K562 (cell line): ENCODE measurements around the gene RTP3. TPM values are rescaled to one million over a fixed set of nuclear protein-coding genes. Genes with fewer than 3 reads are reported as not detected.

Experiments used
- polyA plus RNA-seq, 8 experiments: library from polyadenylated mRNA; depleted of rRNA in 4 of 8; stranded (reverse) in 5 of 8; unstranded in 3 of 8; fragments of >200 nt; fragmentation: Nextera tagmentation in 2 of 8; fragmentation: Illumina TruSeq in 1 of 8; extraction: Ambion mirVana in 2 of 8; extraction: Trizol in 1 of 8; gene quantifications; 2 replicates each; pipeline versions ENCODE4 v1.2.1 to v1.2.3, GENCODE V29; 2011 to 2014; ENCODE audit warnings: inconsistent platforms in 1 of 8, missing spikeins in 1 of 8
- total RNA-seq, 7 experiments: library from RNA; depleted of rRNA in 6 of 7; stranded (reverse); fragments of >200 nt in 6 of 7; fragmentation: Illumina TruSeq in 2 of 7; extraction: Trizol in 2 of 7; gene quantifications; 2 replicates each; pipeline versions ENCODE4 v1.2.1 to v1.2.3, GENCODE V29; 2011 to 2021; ENCODE audit warnings: low replicate concordance in 1 of 7

Gene RTP3
- total and polyA plus RNA-seq, 9 of the 15 experiments (the other 6 are each of a cell fraction or from before 2014, with no cell fraction given): not detected

Other genes with a start within 250 kb of the RTP3 start
Only the 7 nearest of the 9 such genes appear.
- not detected in 2 replicates for gene CCR2, start 143.9 kb upstream of the RTP3 start, total RNA-seq (2014; rRNA removed)
- not detected in 2 replicates for gene CCR2, start 143.9 kb upstream of the RTP3 start, total RNA-seq (2014; rRNA removed; fragmentation: Illumina TruSeq; extraction: Trizol)
- not detected in 2 replicates for gene CCR2, start 143.9 kb upstream of the RTP3 start, total RNA-seq (2015; rRNA removed; fragmentation: Illumina TruSeq; extraction: Trizol)
- not detected in 2 replicates for gene CCR2, start 143.9 kb upstream of the RTP3 start, total RNA-seq (2021)
- gene CCR2, start 143.9 kb upstream of the RTP3 start, polyA plus RNA-seq (2011; rRNA removed): not detected in 2 replicates
- gene CCR2, start 143.9 kb upstream of the RTP3 start, polyA plus RNA-seq (2014; fragmentation: Illumina TruSeq; extraction: Trizol): not detected in 2 replicates
- gene CCR2, start 143.9 kb upstream of the RTP3 start, polyA plus RNA-seq (2014; fragmentation: Nextera tagmentation; extraction: Ambion mirVana): not detected
- gene CCR2, start 143.9 kb upstream of the RTP3 start, polyA plus RNA-seq (2014; rRNA removed): not detected in 2 replicates
- gene CCR5, start 127.0 kb upstream of the RTP3 start, total RNA-seq (2014; rRNA removed): not detected in 2 replicates
- not detected in 2 replicates for gene CCR5, start 127.0 kb upstream of the RTP3 start, total RNA-seq (2014; rRNA removed; fragmentation: Illumina TruSeq; extraction: Trizol)
- not detected in 2 replicates for gene CCR5, start 127.0 kb upstream of the RTP3 start, total RNA-seq (2015; rRNA removed; fragmentation: Illumina TruSeq; extraction: Trizol)
- not detected in 2 replicates for gene CCR5, start 127.0 kb upstream of the RTP3 start, total RNA-seq (2021)
- gene CCR5, start 127.0 kb upstream of the RTP3 start, polyA plus RNA-seq (2011; rRNA removed): not detected in 2 replicates
- gene CCR5, start 127.0 kb upstream of the RTP3 start, polyA plus RNA-seq (2014; fragmentation: Illumina TruSeq; extraction: Trizol): not detected in 2 replicates
- gene CCR5, start 127.0 kb upstream of the RTP3 start, polyA plus RNA-seq (2014; fragmentation: Nextera tagmentation; extraction: Ambion mirVana): not detected
- not detected in 2 replicates for gene CCR5, start 127.0 kb upstream of the RTP3 start, polyA plus RNA-seq (2014; rRNA removed)
- gene CCRL2, start 90.7 kb upstream of the RTP3 start, total RNA-seq (2014; rRNA removed): 3.6 and 4.1 TPM in 2 replicates
- gene CCRL2, start 90.7 kb upstream of the RTP3 start, total RNA-seq (2014; rRNA removed; fragmentation: Illumina TruSeq; extraction: Trizol): 3.4 and 4.5 TPM in 2 replicates
- gene CCRL2, start 90.7 kb upstream of the RTP3 start, total RNA-seq (2015; rRNA removed; fragmentation: Illumina TruSeq; extraction: Trizol): 3.1 and 4.0 TPM in 2 replicates
- gene CCRL2, start 90.7 kb upstream of the RTP3 start, total RNA-seq (2021): 3.3 and 3.5 TPM in 2 replicates
- gene CCRL2, start 90.7 kb upstream of the RTP3 start, polyA plus RNA-seq (2011; rRNA removed): 4.2 and 5.4 TPM in 2 replicates
- 3.2 and 3.4 TPM in 2 replicates for gene CCRL2, start 90.7 kb upstream of the RTP3 start, polyA plus RNA-seq (2014; fragmentation: Illumina TruSeq; extraction: Trizol)
- 1 to 10 TPM; 4.3 to 5.7 TPM for gene CCRL2, start 90.7 kb upstream of the RTP3 start, polyA plus RNA-seq (2014; fragmentation: Nextera tagmentation; extraction: Ambion mirVana)
- 2.2 and 3.5 TPM in 2 replicates for gene CCRL2, start 90.7 kb upstream of the RTP3 start, polyA plus RNA-seq (2014; rRNA removed)
- gene LTF, start 33.1 kb upstream of the RTP3 start, total RNA-seq (2014; rRNA removed): 0.08 TPM in 1 of 2 replicates, not detected in the other
- not detected in 2 replicates for gene LTF, start 33.1 kb upstream of the RTP3 start, total RNA-seq (2014; rRNA removed; fragmentation: Illumina TruSeq; extraction: Trizol)
- gene LTF, start 33.1 kb upstream of the RTP3 start, total RNA-seq (2015; rRNA removed; fragmentation: Illumina TruSeq; extraction: Trizol): 0.08 TPM in 1 of 2 replicates, not detected in the other
- 0.07 and 0.13 TPM in 2 replicates for gene LTF, start 33.1 kb upstream of the RTP3 start, total RNA-seq (2021)
- gene LTF, start 33.1 kb upstream of the RTP3 start, polyA plus RNA-seq (2011; rRNA removed): not detected in 2 replicates
- gene LTF, start 33.1 kb upstream of the RTP3 start, polyA plus RNA-seq (2014; fragmentation: Illumina TruSeq; extraction: Trizol): not detected in 2 replicates
- not detected for gene LTF, start 33.1 kb upstream of the RTP3 start, polyA plus RNA-seq (2014; fragmentation: Nextera tagmentation; extraction: Ambion mirVana)
- 0.71 TPM in 1 of 2 replicates, not detected in the other for gene LTF, start 33.1 kb upstream of the RTP3 start, polyA plus RNA-seq (2014; rRNA removed)
- gene LRRC2, start 68.3 kb downstream of the RTP3 start, total RNA-seq (2014; rRNA removed): not detected in 2 replicates
- not detected in 2 replicates for gene LRRC2, start 68.3 kb downstream of the RTP3 start, total RNA-seq (2014; rRNA removed; fragmentation: Illumina TruSeq; extraction: Trizol)
- gene LRRC2, start 68.3 kb downstream of the RTP3 start, total RNA-seq (2015; rRNA removed; fragmentation: Illumina TruSeq; extraction: Trizol): 0.04 TPM in 1 of 2 replicates, not detected in the other
- gene LRRC2, start 68.3 kb downstream of the RTP3 start, total RNA-seq (2021): not detected in 2 replicates
- 0.04 and 0.07 TPM in 2 replicates for gene LRRC2, start 68.3 kb downstream of the RTP3 start, polyA plus RNA-seq (2011; rRNA removed)
- gene LRRC2, start 68.3 kb downstream of the RTP3 start, polyA plus RNA-seq (2014; fragmentation: Illumina TruSeq; extraction: Trizol): 0.01 TPM in 1 of 2 replicates, not detected in the other
- gene LRRC2, start 68.3 kb downstream of the RTP3 start, polyA plus RNA-seq (2014; fragmentation: Nextera tagmentation; extraction: Ambion mirVana): under 1 TPM in 1 of 2 experiments, not detected in 1; 0.04 TPM
- gene LRRC2, start 68.3 kb downstream of the RTP3 start, polyA plus RNA-seq (2014; rRNA removed): 0.01 TPM in 1 of 2 replicates, not detected in the other
- gene FAM240A, start 114.5 kb downstream of the RTP3 start, total RNA-seq (2014; rRNA removed): not detected in 2 replicates
- not detected in 2 replicates for gene FAM240A, start 114.5 kb downstream of the RTP3 start, total RNA-seq (2014; rRNA removed; fragmentation: Illumina TruSeq; extraction: Trizol)
- not detected in 2 replicates for gene FAM240A, start 114.5 kb downstream of the RTP3 start, total RNA-seq (2015; rRNA removed; fragmentation: Illumina TruSeq; extraction: Trizol)
- gene FAM240A, start 114.5 kb downstream of the RTP3 start, total RNA-seq (2021): not detected in 2 replicates
- gene FAM240A, start 114.5 kb downstream of the RTP3 start, polyA plus RNA-seq (2011; rRNA removed): not detected in 2 replicates
- not detected in 2 replicates for gene FAM240A, start 114.5 kb downstream of the RTP3 start, polyA plus RNA-seq (2014; fragmentation: Illumina TruSeq; extraction: Trizol)
- gene FAM240A, start 114.5 kb downstream of the RTP3 start, polyA plus RNA-seq (2014; fragmentation: Nextera tagmentation; extraction: Ambion mirVana): not detected
- gene FAM240A, start 114.5 kb downstream of the RTP3 start, polyA plus RNA-seq (2014; rRNA removed): not detected in 2 replicates
- 0.05 TPM in 1 of 2 replicates, not detected in the other for gene ALS2CL, start 195.7 kb downstream of the RTP3 start, total RNA-seq (2014; rRNA removed)
- 0.04 TPM in 1 of 2 replicates, not detected in the other for gene ALS2CL, start 195.7 kb downstream of the RTP3 start, total RNA-seq (2014; rRNA removed; fragmentation: Illumina TruSeq; extraction: Trizol)
- not detected in 2 replicates for gene ALS2CL, start 195.7 kb downstream of the RTP3 start, total RNA-seq (2015; rRNA removed; fragmentation: Illumina TruSeq; extraction: Trizol)
- gene ALS2CL, start 195.7 kb downstream of the RTP3 start, total RNA-seq (2021): 0.13 TPM in 2 replicates
- 0.03 and 0.18 TPM in 2 replicates for gene ALS2CL, start 195.7 kb downstream of the RTP3 start, polyA plus RNA-seq (2011; rRNA removed)
- 0.07 TPM in 1 of 2 replicates, not detected in the other for gene ALS2CL, start 195.7 kb downstream of the RTP3 start, polyA plus RNA-seq (2014; fragmentation: Illumina TruSeq; extraction: Trizol)
- not detected for gene ALS2CL, start 195.7 kb downstream of the RTP3 start, polyA plus RNA-seq (2014; fragmentation: Nextera tagmentation; extraction: Ambion mirVana)
- gene ALS2CL, start 195.7 kb downstream of the RTP3 start, polyA plus RNA-seq (2014; rRNA removed): 0.05 and 0.09 TPM in 2 replicates